ENCODE results near the gene TRMO. TPM values are rescaled to one million over a fixed set of nuclear protein-coding genes. Genes with fewer than 3 reads are reported as not detected.

Gene TRMO
- total RNA-seq, 1 experiment from 2014 or later: 15.8 TPM

GRCh38 chr9:97873425-97873824, 48.9 kb downstream of the TRMO start:
- ChIA-PET POLR2A (ENCODE audit: unreplicated experiment) (no interaction called here), CTCF (no interaction called here)
- Histone ChIP-seq H3K79me2 (ENCODE audit: low read depth) (no peaks in the 10 kb centered on the region), H3K4me2 (peak overlapping the region; percentile 35), H3K9me2 (ENCODE audit: insufficient read depth) (no peaks in the 10 kb centered on the region), H3K27me3 (ENCODE audit: insufficient read depth, low read depth) (no peaks in the 10 kb centered on the region), H2AFZ (peak overlapping the region; percentile 31; the same call in 1 of the 2 replicates), H3K27ac (peak overlapping the region; percentile 13; the same call in 1 of the 2 replicates), H3K9me3 (ENCODE audit: insufficient read depth, low read depth) (no peaks in the 10 kb centered on the region), H4K20me1 (ENCODE audit: insufficient read depth) (no peaks in the 10 kb centered on the region), H3K36me3 (ENCODE audit: low read depth) (no peaks in the 10 kb centered on the region), H3K4me3 (no peak overlapping the region), H3K4me1 (replicated peaks; ENCODE audit: insufficient read depth) (peaks cover 28% of the 10 kb centered on the region), H3F3A (ENCODE audit: insufficient read depth, low read depth) (peaks cover 28% of the 10 kb centered on the region)
- DNase-seq: no peak
- no TSS peak for BruUV-seq (replicated peaks)
- intact Hi-C loops (cut with micrococcal nuclease; ENCODE audit: unreplicated experiment): no loop called here
- no peak for TF ChIP-seq CTCF (conservative IDR thresholded peaks at IDR 0.05)
- no peak for TF ChIP-seq EZH2 (IDR thresholded peaks at IDR 0.05; ENCODE audit: low read depth)

GRCh38 chr9:97868859-97869258, 53.4 kb downstream of the TRMO start:
- POLR2A ChIA-PET (ENCODE audit: unreplicated experiment): interaction anchor here (0.6 kb wide), 2 partner anchors 19 to 74 kb away, joined by 3 to 6 read pairs; no protein-coding TSS in a partner anchor
- Histone ChIP-seq H3K79me2 (ENCODE audit: low read depth) (no peaks in the 10 kb centered on the region), H3K4me1 (replicated peaks; ENCODE audit: insufficient read depth) (peaks cover 15% of the 10 kb centered on the region), H3K9me2 (ENCODE audit: insufficient read depth) (no peaks in the 10 kb centered on the region), H3K4me3 (no peak overlapping the region), H3K27me3 (ENCODE audit: insufficient read depth, low read depth) (no peaks in the 10 kb centered on the region), H2AFZ (no peak overlapping the region), H3K4me2 (no peak overlapping the region), H3F3A (ENCODE audit: insufficient read depth, low read depth) (peaks cover 8% of the 10 kb centered on the region; the same call in 1 of the 2 replicates), H3K9me3 (ENCODE audit: insufficient read depth, low read depth) (peaks cover 22% of the 10 kb centered on the region), H4K20me1 (ENCODE audit: insufficient read depth) (no peaks in the 10 kb centered on the region), H3K36me3 (ENCODE audit: low read depth) (no peaks in the 10 kb centered on the region), H3K27ac (no peak overlapping the region)
- TF ChIP-seq EZH2 (IDR thresholded peaks at IDR 0.05; ENCODE audit: low read depth): no peak
- BruUV-seq (replicated peaks): no TSS peak
- intact Hi-C loops (cut with micrococcal nuclease; ENCODE audit: unreplicated experiment): no loop called here
- no peak for DNase-seq
- CTCF ChIA-PET: no interaction called here

- POLR2A ChIA-PET (ENCODE audit: unreplicated experiment): no interaction called here
- CTCF ChIA-PET: no interaction called here
- H4K20me1 ChIP-seq (ENCODE audit: insufficient read depth): no peaks in the 10 kb centered on the region
- intact Hi-C loops (cut with micrococcal nuclease; ENCODE audit: unreplicated experiment): no loop called here
- H3K9me2 ChIP-seq (ENCODE audit: insufficient read depth): no peaks in the 10 kb centered on the region
- H3K4me2 ChIP-seq: no peak overlapping the region
- H3F3A ChIP-seq (ENCODE audit: insufficient read depth, low read depth): peaks cover 10% of the 10 kb centered on the region; the same call in 1 of the 2 replicates
- H3K36me3 ChIP-seq (ENCODE audit: low read depth): no peaks in the 10 kb centered on the region
- H3K4me1 ChIP-seq (replicated peaks; ENCODE audit: insufficient read depth): peaks cover 11% of the 10 kb centered on the region; the same call in 1 of the 2 replicates
- BruUV-seq (replicated peaks): no TSS peak
- H3K27me3 ChIP-seq (ENCODE audit: insufficient read depth, low read depth): no peaks in the 10 kb centered on the region
- TF ChIP-seq EZH2 (IDR thresholded peaks at IDR 0.05; ENCODE audit: low read depth) (no peak), CTCF (conservative IDR thresholded peaks at IDR 0.05) (no peak)
- no peak overlapping the region for H3K27ac ChIP-seq
- H3K79me2 ChIP-seq (ENCODE audit: low read depth): no peaks in the 10 kb centered on the region
- H2AFZ ChIP-seq: no peak overlapping the region
- H3K9me3 ChIP-seq (ENCODE audit: insufficient read depth, low read depth): peaks cover 22% of the 10 kb centered on the region
- DNase-seq: no peak
- H3K4me3 ChIP-seq: no peak overlapping the region
Observed at GRCh38 chr9:97866848-97867247, 55.5 kb downstream of the TRMO start.

GRCh38 chr9:97866300-97866699, 56.0 kb downstream of the TRMO start:
- H3K4me3 ChIP-seq: no peak overlapping the region
- no peaks in the 10 kb centered on the region for H3K9me2 ChIP-seq (ENCODE audit: insufficient read depth)
- BruUV-seq (replicated peaks): no TSS peak
- H2AFZ ChIP-seq: no peak overlapping the region
- H3K4me1 ChIP-seq (replicated peaks; ENCODE audit: insufficient read depth): peaks cover 11% of the 10 kb centered on the region; the same call in 1 of the 2 replicates
- no peaks in the 10 kb centered on the region for H3K27me3 ChIP-seq (ENCODE audit: insufficient read depth, low read depth)
- peaks cover 22% of the 10 kb centered on the region for H3K9me3 ChIP-seq (ENCODE audit: insufficient read depth, low read depth)
- no peak overlapping the region for H3K4me2 ChIP-seq
- H3K36me3 ChIP-seq (ENCODE audit: low read depth): no peaks in the 10 kb centered on the region
- POLR2A ChIA-PET (ENCODE audit: unreplicated experiment): no interaction called here
- H3K27ac ChIP-seq: no peak overlapping the region
- peaks cover 10% of the 10 kb centered on the region; the same call in 1 of the 2 replicates for H3F3A ChIP-seq (ENCODE audit: insufficient read depth, low read depth)
- intact Hi-C loops (cut with micrococcal nuclease; ENCODE audit: unreplicated experiment): no loop called here
- no peak for TF ChIP-seq CTCF (conservative IDR thresholded peaks at IDR 0.05)
- TF ChIP-seq EZH2 (IDR thresholded peaks at IDR 0.05; ENCODE audit: low read depth): no peak
- no peak for DNase-seq
- no peaks in the 10 kb centered on the region for H3K79me2 ChIP-seq (ENCODE audit: low read depth)
- CTCF ChIA-PET: no interaction called here
- no peaks in the 10 kb centered on the region for H4K20me1 ChIP-seq (ENCODE audit: insufficient read depth)

All from PC-9 (cell line).